Heart right ventricle (tissue), 16 donors: Measurements from ENCODE around the gene PCDHAC2. TPM values are rescaled to one million over a fixed set of nuclear protein-coding genes. Genes with fewer than 3 reads are reported as not detected.

Experiments
- ATAC-seq, 8 donors: fragments of 200-7000 bp; cut with Tn5 transposase; one replicate each; pipeline ENCODE4 v1.9.1; 2020; ENCODE audit warnings: mild to moderate bottlenecking in 8 of 8, moderate library complexity in 8 of 8, moderate number of reproducible peaks in 1 of 8
- DNase-seq, 2 donors: peaks; one replicate each; pipeline ENCODE4 v3.0.0-alpha.2; 2020
- H3K27ac ChIP-seq, 10 donors: fragments of 200-600 bp; sonication (generic) in 2 of 10; one replicate each; pipeline versions ENCODE4 v1.5.0 to v1.8.0; 2020 to 2022; ENCODE audit warnings: mild to moderate bottlenecking in 3 of 10
- H3K27me3 ChIP-seq, 7 donors: fragments of 200-600 bp; one replicate each; pipeline ENCODE4 v1.8.0; 2021 to 2022; ENCODE audit warnings: mild to moderate bottlenecking in 2 of 7
- H3K36me3 ChIP-seq, 9 donors: fragments of 200-600 bp; sonication (generic) in 1 of 9; one replicate each; pipeline versions ENCODE4 v1.5.0 to v1.8.0; 2020 to 2022; ENCODE audit warnings: mild to moderate bottlenecking in 2 of 9
- H3K4me1 ChIP-seq, 9 donors: fragments of 200-600 bp; sonication (generic) in 1 of 9; one replicate each; pipeline versions ENCODE4 v1.5.0 to v1.8.0; 2020 to 2022; ENCODE audit warnings: mild to moderate bottlenecking in 4 of 9
- H3K4me3 ChIP-seq, 10 donors: fragments of 200-600 bp; sonication (generic) in 2 of 10; one replicate each; pipeline versions ENCODE4 v1.5.0 to v1.8.0; 2020 to 2022; ENCODE audit warnings: mild to moderate bottlenecking in 7 of 10, moderate library complexity in 2 of 10
- H3K9me3 ChIP-seq, 11 donors: fragments of 200-600 bp in 10 of 11; sonication (generic) in 2 of 11; one replicate each; pipeline versions ENCODE4 v1.5.0 to v1.8.0; 2013 to 2022; ENCODE audit warnings: mild to moderate bottlenecking in 2 of 11, control low read depth in 1 of 11, moderate library complexity in 1 of 11
- WGBS, 2 donors: extraction: QIAGEN DNeasy Blood & Tissue Kit; methylation state at CpG; one replicate each; pipeline ENCODE4 v1.1.7; 2013; ENCODE audit warnings: inconsistent platforms in 1 of 2; 5-methylcytosine and 5-hydroxymethylcytosine counted together
- intact Hi-C, 10 donors: fragments of 100-400 bp; cut with DNase I; formaldehyde crosslinking; loops; one replicate each; pipeline versions ENCODE4 v1.11.1 to v1.14.2; 2022
- polyA plus RNA-seq, 2 donors: library from polyadenylated mRNA; stranded (reverse); fragments of 200-250 nt; gene quantifications; one replicate each; pipeline ENCODE4 v1.2.3, GENCODE V29; 2013
- total RNA-seq, 10 donors: library from RNA; stranded (reverse); fragmentation: NEBNext Ultra II Directional in 3 of 10; extraction: Animal tissue kit (Norgen Biotek cat#: 25700) in 3 of 10; gene quantifications; one replicate each; pipeline versions ENCODE4 v1.2.1 to v1.2.4, GENCODE V29; 2021 to 2023
- TF ChIP-seq, protein P1 (sequence below), 9 donors: fragments of 200-600 bp; sonication (generic) in 2 of 9; IDR thresholded peaks; one replicate each; pipeline versions ENCODE4 v1.5.0 to v1.8.0; 2021 to 2022; ENCODE audit warnings: antibody characterized with exemption in 9 of 9, mild to moderate bottlenecking in 5 of 9, moderate library complexity in 1 of 9
- donor health status: Arrhythmogenic right ventricular cardiomyopathy.
- donor health status: ischemic (EF 13 %, LVEDD 7.1; RV severe dilation, severe dysfunction).
- donor health status: healthy with polysubstance abuse.
- donor health status: DM: no; HTN: yes; CAD: no.
- donor health status: DM: no; HTN: no; CAD: no.
- donor health status: ischemic (EF 25% LVEDD 6.9; RV normal size, moderate dysfunction).
- donor health status: ischemic (EF 25% LVEDD 5.7; RV mildly dilated, moderate dysfunction).
- donor health status: healthy.
- donor health status: DM: yes; HTN: yes; CAD: no.
- donor health status: Ischemic cardiomyopathy.
- donor health status: ischemic (EF 35%, LVEDD 5.7; RV mildly dilated, moderate dysfunction).
- donor health status: nonischemic (EF 11% LVEDD 7.7; RV severe dilation, severe dysfunction).
- donor health status: DM: yes; HTN: yes; CAD: no.
- donor health status: PGD.
- donor health status: ischemic (EF 29% LVEDD 5.4; RV normal size, mild dysfunction).
- donor health status: nonischemic (EF 23%, LVEDD 6.1; RV moderate dilation, normal function).

PCDHAC2 gene
- total and polyA plus RNA-seq, 12 donors: 0.04 to 1.6 (median 0.29) TPM; not detected in 2

GRCh38 chr5:140965905-140966292 lies 377 bp upstream of the PCDHAC2 start:
- Histone ChIP-seq H3K27ac (no peak overlapping the region), H3K27me3 (peaks cover 0 to 71% (median 49%) of the 10 kb centered on the region in 7 donors), H3K4me1 (peaks cover 0 to 18% (median 8%) of the 10 kb centered on the region in 9 donors), H3K9me3 (no peaks in the 10 kb centered on the region), H3K36me3 (no peaks in the 10 kb centered on the region), H3K4me3 (peak overlapping the region; percentile 16 to 64 (median 56))
- DNase-seq (no peak), ATAC-seq (peak in 1 of 8 donors; percentile 34)
- intact Hi-C loops: no loop called here
- WGBS, 2 donors: 1 to 2% methylated on average over 9 of the region's 9 CpGs
- TF ChIP-seq, protein P1, sequence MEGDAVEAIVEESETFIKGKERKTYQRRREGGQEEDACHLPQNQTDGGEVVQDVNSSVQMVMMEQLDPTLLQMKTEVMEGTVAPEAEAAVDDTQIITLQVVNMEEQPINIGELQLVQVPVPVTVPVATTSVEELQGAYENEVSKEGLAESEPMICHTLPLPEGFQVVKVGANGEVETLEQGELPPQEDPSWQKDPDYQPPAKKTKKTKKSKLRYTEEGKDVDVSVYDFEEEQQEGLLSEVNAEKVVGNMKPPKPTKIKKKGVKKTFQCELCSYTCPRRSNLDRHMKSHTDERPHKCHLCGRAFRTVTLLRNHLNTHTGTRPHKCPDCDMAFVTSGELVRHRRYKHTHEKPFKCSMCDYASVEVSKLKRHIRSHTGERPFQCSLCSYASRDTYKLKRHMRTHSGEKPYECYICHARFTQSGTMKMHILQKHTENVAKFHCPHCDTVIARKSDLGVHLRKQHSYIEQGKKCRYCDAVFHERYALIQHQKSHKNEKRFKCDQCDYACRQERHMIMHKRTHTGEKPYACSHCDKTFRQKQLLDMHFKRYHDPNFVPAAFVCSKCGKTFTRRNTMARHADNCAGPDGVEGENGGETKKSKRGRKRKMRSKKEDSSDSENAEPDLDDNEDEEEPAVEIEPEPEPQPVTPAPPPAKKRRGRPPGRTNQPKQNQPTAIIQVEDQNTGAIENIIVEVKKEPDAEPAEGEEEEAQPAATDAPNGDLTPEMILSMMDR (IDR thresholded peaks at IDR 0.05): no peak

DNA sequence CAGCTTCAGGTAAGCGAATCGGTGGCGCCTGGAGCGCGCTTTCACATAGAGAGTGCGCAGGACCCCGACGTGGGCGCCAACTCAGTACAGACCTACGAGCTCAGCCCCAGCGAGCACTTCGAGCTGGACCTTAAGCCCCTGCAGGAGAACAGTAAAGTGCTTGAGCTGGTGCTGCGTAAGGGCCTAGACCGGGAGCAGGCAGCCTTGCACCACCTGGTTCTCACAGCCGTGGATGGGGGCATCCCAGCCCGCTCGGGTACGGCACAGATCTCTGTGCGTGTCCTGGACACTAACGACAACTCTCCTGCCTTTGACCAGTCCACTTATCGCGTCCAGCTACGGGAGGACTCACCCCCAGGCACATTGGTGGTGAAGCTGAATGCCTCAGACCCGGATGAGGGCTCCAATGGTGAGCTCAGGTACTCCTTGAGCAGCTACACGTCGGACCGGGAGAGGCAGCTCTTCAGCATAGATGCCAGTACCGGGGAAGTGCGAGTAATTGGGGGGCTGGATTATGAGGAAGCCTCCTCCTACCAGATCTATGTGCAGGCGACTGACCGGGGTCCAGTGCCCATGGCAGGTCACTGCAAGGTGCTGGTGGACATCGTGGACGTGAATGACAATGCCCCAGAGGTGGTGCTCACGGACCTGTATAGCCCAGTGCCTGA lies 1.1 kb downstream of the PCDHAC2 start:
- Histone ChIP-seq H3K9me3 (no peaks in the 10 kb centered on the region), H3K4me1 (peaks cover 0 to 18% (median 8%) of the 10 kb centered on the region in 9 donors), H3K27me3 (peaks cover 0 to 61% (median 49%) of the 10 kb centered on the region in 7 donors), H3K27ac (no peak overlapping the region), H3K36me3 (no peaks in the 10 kb centered on the region), H3K4me3 (peak overlapping the region in 9 of 10 donors; percentile 28 to 64 (median 57))
- DNase-seq: no peak
- TF ChIP-seq, protein P1 (IDR thresholded peaks at IDR 0.05): no peak
- intact Hi-C loops: no loop called here
- whole genome bisulfite sequencing, 2 donors: 32% methylated on average over 34 of the region's 34 CpGs
- ATAC-seq: peak in 1 of 8 donors; percentile 7

DNA sequence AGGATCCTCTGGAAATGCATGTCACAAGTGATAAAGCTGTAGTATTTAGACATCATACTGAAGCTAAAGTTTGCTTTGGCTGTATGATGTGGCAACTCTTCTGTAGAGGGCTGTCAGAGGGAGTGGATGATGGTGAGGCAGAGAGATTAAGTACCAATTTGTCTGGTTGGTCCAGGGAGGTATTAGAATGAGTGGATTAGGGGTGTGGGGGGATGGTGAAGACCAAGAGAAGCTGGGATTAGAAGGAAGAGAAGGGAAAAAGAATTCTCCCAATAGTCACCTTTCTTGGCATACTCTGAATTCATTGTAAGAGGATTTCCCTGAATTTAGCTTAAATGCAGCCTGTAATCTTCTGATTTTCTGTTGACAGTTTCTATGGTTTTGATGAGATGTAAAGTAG lies 3.6 kb downstream of the PCDHAC2 start:
- TF ChIP-seq, protein P1 (IDR thresholded peaks at IDR 0.05): no peak
- intact Hi-C loops: no loop called here
- Histone ChIP-seq H3K27ac (no peak overlapping the region), H3K4me1 (peaks cover 0 to 18% (median 8%) of the 10 kb centered on the region in 9 donors), H3K27me3 (peaks cover 0 to 40% (median 31%) of the 10 kb centered on the region in 7 donors), H3K4me3 (no peak overlapping the region), H3K36me3 (no peaks in the 10 kb centered on the region), H3K9me3 (no peaks in the 10 kb centered on the region)
- ATAC-seq: no peak
- no peak for DNase-seq

DNA sequence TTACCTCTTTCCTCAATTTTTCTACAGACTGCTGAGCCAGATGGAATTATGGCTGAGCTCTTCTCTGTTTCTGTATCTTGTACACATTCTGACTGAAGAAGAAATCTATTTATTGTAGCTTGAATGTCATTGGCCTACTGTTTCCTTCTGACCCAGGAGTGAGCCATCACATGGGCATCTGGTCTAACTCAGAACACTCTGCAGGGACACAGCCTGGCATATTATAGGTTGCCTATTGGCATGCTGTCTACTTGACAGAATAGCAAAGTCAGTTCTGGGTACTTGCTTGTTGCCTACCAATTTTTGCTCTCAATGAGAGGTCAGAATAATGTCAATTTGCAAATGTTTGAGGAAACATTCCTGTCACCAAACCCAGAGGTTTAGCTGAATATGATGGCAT lies 7.3 kb downstream of the PCDHAC2 start:
- H3K4me3 ChIP-seq: no peak overlapping the region

More for the DNA sequence above, 7.3 kb downstream of the PCDHAC2 start:
- Histone ChIP-seq H3K27ac (no peak overlapping the region), H3K27me3 (peaks cover 0 to 5% (median under 1%) of the 10 kb centered on the region in 7 donors), H3K36me3 (no peaks in the 10 kb centered on the region), H3K9me3 (no peaks in the 10 kb centered on the region), H3K4me1 (no peaks in the 10 kb centered on the region)
- no peak for DNase-seq
- ATAC-seq: peak in 1 of 8 donors; percentile 56
- TF ChIP-seq, protein P1 (IDR thresholded peaks at IDR 0.05): no peak
- intact Hi-C loops: no loop called here
